K562 (cell line): ENCODE data around the gene TPD52L1. TPM values are rescaled to one million over a fixed set of nuclear protein-coding genes. Genes with fewer than 3 reads are reported as not detected.

Source experiments
- BACH1 ChIP-seq: fragments of 200-800 bp; sonication (Bioruptor generic); IDR thresholded peaks from 2 replicates; pipeline ENCODE4 v1.6.1; 2016; ENCODE audit warnings: missing genetic modification characterization, missing compliant biosample characterization
- CCAR2 ChIP-seq: fragments of 200-400 bp; formaldehyde crosslinking; IDR thresholded peaks from 2 replicates; pipeline ENCODE4 v1.6.1; 2017; ENCODE audit warnings: mild to moderate bottlenecking, low read depth, low read length
- CXXC5 ChIP-seq: fragments of 250-450 bp; sonication (Bioruptor Pico); IDR thresholded peaks from 2 replicates; pipeline ENCODE4 v1.8.0; 2022; ENCODE audit warnings: inconsistent platforms, mild to moderate bottlenecking, moderate library complexity
- JUND ChIP-seq, 2 experiments: IDR thresholded peaks; 2 replicates in 1 of 2; 3 replicates in 1 of 2; pipeline ENCODE4 v1.6.1; 2011; ENCODE audit warnings: borderline replicate concordance in 2 of 2, low read depth in 2 of 2, low read length in 2 of 2, improper control_type of control experiment in 1 of 2, missing biosample characterization in 1 of 2, missing genetic modification characterization in 1 of 2, missing genetic modification reagents in 1 of 2
- KAT7 ChIP-seq: sonication (generic); formaldehyde crosslinking; IDR thresholded peaks from 2 replicates; pipeline ENCODE4 v1.8.0; 2022; ENCODE audit warnings: missing genetic modification reagents, mild to moderate bottlenecking, borderline replicate concordance
- PTRF ChIP-seq: fragments of 450-650 bp; IDR thresholded peaks from 2 replicates; pipeline ENCODE4 v1.6.1; 2016; ENCODE audit warnings: mild to moderate bottlenecking, missing genetic modification characterization, missing compliant biosample characterization
- SMAD4 ChIP-seq: fragments of 250-450 bp; sonication (Bioruptor Pico); conservative IDR thresholded peaks from 2 replicates; pipeline ENCODE4 v1.8.0; 2021; ENCODE audit warnings: inconsistent platforms, mild to moderate bottlenecking, moderate library complexity
- ZNF668 ChIP-seq: fragments of 250-450 bp; sonication (Bioruptor Pico); IDR thresholded peaks from 2 replicates; pipeline ENCODE4 v1.8.0; 2022; ENCODE audit warnings: mild to moderate bottlenecking, inconsistent platforms
- polyA plus RNA-seq, 8 experiments: library from polyadenylated mRNA; depleted of rRNA in 4 of 8; stranded (reverse) in 5 of 8; unstranded in 3 of 8; fragments of >200 nt; fragmentation: Nextera tagmentation in 2 of 8; fragmentation: Illumina TruSeq in 1 of 8; extraction: Ambion mirVana in 2 of 8; extraction: Trizol in 1 of 8; gene quantifications; 2 replicates each; pipeline versions ENCODE4 v1.2.1 to v1.2.3, GENCODE V29; 2011 to 2014; ENCODE audit warnings: inconsistent platforms in 1 of 8, missing spikeins in 1 of 8
- total RNA-seq, 7 experiments: library from RNA; depleted of rRNA in 6 of 7; stranded (reverse); fragments of >200 nt in 6 of 7; fragmentation: Illumina TruSeq in 2 of 7; extraction: Trizol in 2 of 7; gene quantifications; 2 replicates each; pipeline versions ENCODE4 v1.2.1 to v1.2.3, GENCODE V29; 2011 to 2021; ENCODE audit warnings: low replicate concordance in 1 of 7
- TF ChIP-seq, protein P1 (sequence below): fragments of 450-650 bp; formaldehyde crosslinking; IDR thresholded peaks from 2 replicates; pipeline ENCODE4 v1.4.0; 2020; ENCODE audit warnings: mild to moderate bottlenecking, moderate library complexity
- TF ChIP-seq, protein P2 (sequence below): fragments of 450-650 bp; formaldehyde crosslinking; IDR thresholded peaks from 2 replicates; pipeline ENCODE4 v1.4.0; 2022; ENCODE audit warnings: mild to moderate bottlenecking, moderate library complexity
- TF ChIP-seq, protein P3 (sequence below): fragments of 450-650 bp; IDR thresholded peaks from 2 replicates; pipeline ENCODE4 v1.6.1; 2016; ENCODE audit warnings: missing biosample characterization, missing genetic modification characterization
- TF ChIP-seq, protein P4 (sequence below): fragments of 250-450 bp; sonication (Bioruptor Pico); IDR thresholded peaks from 2 replicates; pipeline ENCODE4 v1.4.0; 2020; ENCODE audit warnings: borderline replicate concordance

The TPD52L1 gene
- total and polyA plus RNA-seq, 9 of the 15 experiments (the other 6 are each of a cell fraction or from before 2014, with no cell fraction given): 12.9 to 149 (median 75.7) TPM

DNA sequence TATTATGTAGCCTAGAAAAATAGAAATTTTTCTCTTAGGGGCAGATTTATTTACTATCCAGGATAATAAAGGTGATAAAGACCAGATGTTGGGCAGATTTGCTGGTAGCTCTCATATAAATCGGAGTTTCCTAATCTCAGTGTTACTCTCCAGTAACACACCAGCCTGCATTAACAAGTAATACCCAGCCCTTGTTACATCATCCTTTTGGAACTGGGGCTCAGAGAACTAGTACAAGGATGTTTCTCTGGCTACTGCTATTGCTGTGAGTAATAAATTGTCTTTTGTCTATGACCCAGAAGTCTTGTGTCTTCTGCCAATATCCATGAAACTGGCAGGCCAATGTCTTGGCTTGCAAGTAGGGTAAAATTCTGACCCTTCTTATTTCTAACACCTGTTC is 16.8 kb downstream of the TPD52L1 start (continued):
- TF ChIP-seq, protein P1, sequence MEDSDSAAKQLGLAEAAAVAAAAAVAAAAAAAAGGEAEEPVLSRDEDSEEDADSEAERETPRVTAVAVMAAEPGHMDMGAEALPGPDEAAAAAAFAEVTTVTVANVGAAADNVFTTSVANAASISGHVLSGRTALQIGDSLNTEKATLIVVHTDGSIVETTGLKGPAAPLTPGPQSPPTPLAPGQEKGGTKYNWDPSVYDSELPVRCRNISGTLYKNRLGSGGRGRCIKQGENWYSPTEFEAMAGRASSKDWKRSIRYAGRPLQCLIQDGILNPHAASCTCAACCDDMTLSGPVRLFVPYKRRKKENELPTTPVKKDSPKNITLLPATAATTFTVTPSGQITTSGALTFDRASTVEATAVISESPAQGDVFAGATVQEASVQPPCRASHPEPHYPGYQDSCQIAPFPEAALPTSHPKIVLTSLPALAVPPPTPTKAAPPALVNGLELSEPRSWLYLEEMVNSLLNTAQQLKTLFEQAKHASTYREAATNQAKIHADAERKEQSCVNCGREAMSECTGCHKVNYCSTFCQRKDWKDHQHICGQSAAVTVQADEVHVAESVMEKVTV (CRISPR knock-in tag): no peak
- TF ChIP-seq, protein P2, sequence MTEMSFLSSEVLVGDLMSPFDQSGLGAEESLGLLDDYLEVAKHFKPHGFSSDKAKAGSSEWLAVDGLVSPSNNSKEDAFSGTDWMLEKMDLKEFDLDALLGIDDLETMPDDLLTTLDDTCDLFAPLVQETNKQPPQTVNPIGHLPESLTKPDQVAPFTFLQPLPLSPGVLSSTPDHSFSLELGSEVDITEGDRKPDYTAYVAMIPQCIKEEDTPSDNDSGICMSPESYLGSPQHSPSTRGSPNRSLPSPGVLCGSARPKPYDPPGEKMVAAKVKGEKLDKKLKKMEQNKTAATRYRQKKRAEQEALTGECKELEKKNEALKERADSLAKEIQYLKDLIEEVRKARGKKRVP (CRISPR knock-in tag): peak; percentile 80; the same call in 1 of the 2 replicates
- TF ChIP-seq BACH1 (tag) (peak; percentile 56; the same call in 1 of the 2 replicates), PTRF (tag) (no peak), ZNF668 (CRISPR knock-in tag) (0 out of 2 replicates have a peak, but pooled peaks have one; percentile 31), KAT7 (no peak), CCAR2 (no peak), CXXC5 (CRISPR knock-in tag) (peak; percentile 12; the same call in 1 of the 2 replicates), SMAD4 (CRISPR knock-in tag) (no peak; the same call in 1 of the 2 replicates), JUND (IDR thresholded peaks at IDR 0.05; ENCODE audit: borderline replicate concordance, low read depth, low read length) (peak; percentile 50; the same call in 1 of the 2 replicates), JUND (tag; IDR thresholded peaks at IDR 0.05; ENCODE audit: borderline replicate concordance, low read depth, low read length) (no peak; the same call in 2 of the 3 replicates)
- TF ChIP-seq, protein P3, sequence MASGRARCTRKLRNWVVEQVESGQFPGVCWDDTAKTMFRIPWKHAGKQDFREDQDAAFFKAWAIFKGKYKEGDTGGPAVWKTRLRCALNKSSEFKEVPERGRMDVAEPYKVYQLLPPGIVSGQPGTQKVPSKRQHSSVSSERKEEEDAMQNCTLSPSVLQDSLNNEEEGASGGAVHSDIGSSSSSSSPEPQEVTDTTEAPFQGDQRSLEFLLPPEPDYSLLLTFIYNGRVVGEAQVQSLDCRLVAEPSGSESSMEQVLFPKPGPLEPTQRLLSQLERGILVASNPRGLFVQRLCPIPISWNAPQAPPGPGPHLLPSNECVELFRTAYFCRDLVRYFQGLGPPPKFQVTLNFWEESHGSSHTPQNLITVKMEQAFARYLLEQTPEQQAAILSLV (tag): 0 out of 2 replicates have a peak, but pooled peaks have one; percentile 29
- TF ChIP-seq, protein P4, sequence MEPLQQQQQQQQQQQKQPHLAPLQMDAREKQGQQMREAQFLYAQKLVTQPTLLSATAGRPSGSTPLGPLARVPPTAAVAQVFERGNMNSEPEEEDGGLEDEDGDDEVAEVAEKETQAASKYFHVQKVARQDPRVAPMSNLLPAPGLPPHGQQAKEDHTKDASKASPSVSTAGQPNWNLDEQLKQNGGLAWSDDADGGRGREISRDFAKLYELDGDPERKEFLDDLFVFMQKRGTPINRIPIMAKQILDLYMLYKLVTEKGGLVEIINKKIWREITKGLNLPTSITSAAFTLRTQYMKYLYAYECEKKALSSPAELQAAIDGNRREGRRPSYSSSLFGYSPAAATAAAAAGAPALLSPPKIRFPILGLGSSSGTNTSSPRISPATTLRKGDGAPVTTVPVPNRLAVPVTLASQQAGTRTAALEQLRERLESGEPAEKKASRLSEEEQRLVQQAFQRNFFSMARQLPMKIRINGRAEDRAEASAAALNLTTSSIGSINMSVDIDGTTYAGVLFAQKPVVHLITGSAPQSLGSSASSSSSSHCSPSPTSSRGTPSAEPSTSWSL (CRISPR knock-in tag): no peak
